ENCODE measurements around the gene PAQR5.

Gene PAQR5

GRCh38 chr15:69413822-69414700 is 115.3 kb downstream of the PAQR5 start, which contains the start of gene KIF23:
Gene KIF23, plus strand, starts transcription at chr15:69414349. Its CDS starts 117 bp downstream, at chr15:69414466.
- CTCF ChIA-PET: no interaction called here
- H3K4me1 Mint-ChIP-seq: peaks cover 36% of the 10 kb centered on the region
- DNase-seq: peak; percentile 97
- H3K9me3 Mint-ChIP-seq: no peaks in the 10 kb centered on the region
- peak within 1 kb of the TSS; percentile 87 for H3K27ac Mint-ChIP-seq
- peaks cover 10% of the 10 kb centered on the region for H3K27me3 Mint-ChIP-seq
- peaks cover 18% of the 10 kb centered on the region for H3K36me3 Mint-ChIP-seq
- H3K4me3 Mint-ChIP-seq: peak within 1 kb of the TSS; percentile 86

GRCh38 chr15:69414701-69415167 is 116.0 kb downstream of the PAQR5 start:
- Mint-ChIP-seq H3K4me1 (peaks cover 41% of the 10 kb centered on the region), H3K9me3 (no peaks in the 10 kb centered on the region), H3K27me3 (peaks cover 10% of the 10 kb centered on the region), H3K4me3 (peak overlapping the region; percentile 86), H3K36me3 (peaks cover 24% of the 10 kb centered on the region), H3K27ac (no peak overlapping the region)
- CTCF ChIA-PET: no interaction called here
- DNase-seq: peak; percentile 48

- H3K27me3 Mint-ChIP-seq: peaks cover 10% of the 10 kb centered on the region
- no peak for DNase-seq
- CTCF ChIA-PET: no interaction called here
- H3K4me3 Mint-ChIP-seq: peak overlapping the region; percentile 86
- H3K27ac Mint-ChIP-seq: no peak overlapping the region
- peaks cover 41% of the 10 kb centered on the region for H3K4me1 Mint-ChIP-seq
- H3K9me3 Mint-ChIP-seq: no peaks in the 10 kb centered on the region
- H3K36me3 Mint-ChIP-seq: peaks cover 27% of the 10 kb centered on the region
These were observed 116.7 kb downstream of the PAQR5 start for GRCh38 chr15:69415381-69415780.

DNA sequence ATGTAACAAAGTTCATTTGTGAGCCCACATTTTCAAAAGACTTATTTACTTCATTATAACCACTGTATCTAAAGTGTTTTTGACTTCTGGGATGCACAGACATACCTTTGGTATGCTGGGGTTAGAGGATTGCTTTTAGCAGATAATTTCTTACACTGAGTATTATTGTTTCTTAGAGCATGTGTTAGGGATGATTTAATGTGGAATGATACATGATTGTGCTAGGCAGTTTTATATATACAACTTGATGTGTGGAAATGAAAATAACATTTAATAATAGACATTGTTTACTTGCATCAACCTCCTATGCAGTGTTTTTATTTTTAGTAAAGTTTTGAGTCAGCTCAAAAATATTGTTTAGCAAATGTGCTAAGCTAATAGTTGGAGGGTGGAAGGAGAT is 118.9 kb downstream of the PAQR5 start:
- Mint-ChIP-seq H3K9me3 (no peaks in the 10 kb centered on the region), H3K4me3 (no peak overlapping the region), H3K4me1 (peaks cover 41% of the 10 kb centered on the region), H3K27me3 (peaks cover 10% of the 10 kb centered on the region), H3K27ac (no peak overlapping the region), H3K36me3 (peaks cover 37% of the 10 kb centered on the region)
- CTCF ChIA-PET: interaction anchor here (0.9 to 1.0 kb wide), 2 partner anchors 23 to 45 kb away, joined by 3 read pairs; no protein-coding TSS in a partner anchor
- no peak for DNase-seq

GRCh38 chr15:69421498-69421897 is 122.8 kb downstream of the PAQR5 start:
- Mint-ChIP-seq H3K4me3 (no peak overlapping the region), H3K9me3 (no peaks in the 10 kb centered on the region), H3K27me3 (no peaks in the 10 kb centered on the region), H3K27ac (no peak overlapping the region), H3K36me3 (peaks cover 64% of the 10 kb centered on the region), H3K4me1 (peaks cover 18% of the 10 kb centered on the region)
- CTCF ChIA-PET: no interaction called here
- no peak for DNase-seq

DNA sequence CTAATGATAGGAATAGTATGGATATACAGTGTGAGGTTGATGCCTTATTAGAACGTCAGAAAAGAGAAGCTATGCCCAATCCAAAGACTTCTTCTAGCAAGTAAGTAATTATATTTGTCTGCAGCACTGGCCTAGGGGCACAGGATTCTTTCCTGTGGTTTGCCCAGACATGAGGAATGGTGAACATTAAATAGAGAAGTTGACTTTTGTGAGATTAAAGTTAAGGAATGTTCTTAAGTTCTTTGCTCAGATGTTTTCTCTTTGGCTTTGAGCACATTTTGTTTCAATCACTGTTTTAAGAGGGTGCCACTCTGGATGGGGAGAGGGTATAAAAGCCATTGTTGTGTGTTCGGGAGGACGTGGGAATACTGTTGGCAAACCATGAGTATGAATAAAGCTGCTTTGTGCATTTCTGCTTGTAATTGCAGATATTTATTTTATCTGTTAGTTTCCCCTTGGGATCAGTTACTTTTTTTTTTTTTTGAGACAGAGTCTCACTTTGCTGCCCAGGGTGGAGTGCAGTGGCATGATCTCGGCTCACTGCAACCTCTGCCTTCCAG is 123.7 kb downstream of the PAQR5 start:
- no peaks in the 10 kb centered on the region for H3K27me3 Mint-ChIP-seq
- CTCF ChIA-PET: interaction anchor here (0.7 kb wide), 1 partner anchor 18 kb away, joined by 4 read pairs; no protein-coding TSS in a partner anchor
- no peak overlapping the region for H3K27ac Mint-ChIP-seq
- peaks cover 13% of the 10 kb centered on the region for H3K4me1 Mint-ChIP-seq
- no peak for DNase-seq
- H3K36me3 Mint-ChIP-seq: peaks cover 65% of the 10 kb centered on the region
- H3K4me3 Mint-ChIP-seq: no peak overlapping the region
- no peaks in the 10 kb centered on the region for H3K9me3 Mint-ChIP-seq

DNA sequence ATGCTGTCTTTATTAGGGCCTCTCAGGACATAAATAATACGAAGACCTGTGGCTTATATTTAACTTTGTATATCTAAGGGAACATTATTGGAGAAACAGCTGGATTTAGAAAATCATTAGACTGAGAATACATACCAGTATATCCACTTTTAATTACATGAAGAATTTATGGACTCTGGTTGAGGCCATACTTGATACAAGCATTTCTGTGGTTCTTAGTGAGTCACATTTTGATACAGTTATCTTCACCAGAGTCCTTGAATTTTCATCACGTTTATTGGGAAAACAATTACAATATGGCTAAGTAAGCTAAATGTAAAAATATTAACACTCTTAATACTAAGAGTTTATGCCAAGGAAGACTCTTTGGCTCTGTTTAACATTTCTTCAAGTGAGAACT is 125.3 kb downstream of the PAQR5 start:
- Mint-ChIP-seq H3K4me3 (no peak overlapping the region), H3K4me1 (peaks cover 5% of the 10 kb centered on the region), H3K27me3 (no peaks in the 10 kb centered on the region), H3K27ac (no peak overlapping the region), H3K9me3 (no peaks in the 10 kb centered on the region), H3K36me3 (peaks cover 61% of the 10 kb centered on the region)
- CTCF ChIA-PET: no interaction called here
- no peak for DNase-seq

DNA sequence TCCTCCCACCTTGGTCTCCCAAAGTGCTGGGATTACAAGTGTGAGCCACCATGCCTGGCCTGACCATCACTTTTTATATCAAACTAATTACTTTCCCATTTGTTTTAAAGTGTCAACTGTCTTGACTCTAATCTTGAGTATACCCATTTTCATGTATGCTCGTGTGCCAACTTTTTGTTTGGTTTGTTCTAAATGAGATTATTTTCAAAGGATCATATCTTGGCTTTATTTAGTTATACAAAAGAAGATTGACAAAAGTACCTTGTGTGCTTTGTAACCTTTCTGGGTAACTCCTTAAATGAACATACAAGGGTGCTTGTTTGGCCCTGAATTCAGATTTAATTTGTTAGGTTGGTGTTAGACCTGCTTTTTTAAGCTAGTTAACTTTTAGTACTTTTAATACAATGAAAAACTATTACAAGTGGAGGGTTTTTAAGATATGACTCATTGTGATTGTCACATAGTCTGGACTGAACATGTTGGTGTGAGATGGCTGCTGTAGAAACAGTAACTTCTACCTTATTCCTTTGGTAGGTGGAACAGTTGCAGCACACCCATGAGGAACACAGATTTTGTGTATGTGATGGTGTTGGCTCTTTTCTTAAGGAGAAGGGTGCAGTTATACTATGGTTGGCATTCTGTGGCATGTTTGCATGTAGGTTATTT is 126.2 kb downstream of the PAQR5 start:
- H3K4me3 Mint-ChIP-seq: no peak overlapping the region
- H3K27me3 Mint-ChIP-seq: no peaks in the 10 kb centered on the region
- no peak overlapping the region for H3K27ac Mint-ChIP-seq
- no peak for DNase-seq
- CTCF ChIA-PET: interaction anchor here (1.6 kb wide), 1 partner anchor 13 kb away, joined by 3 read pairs; no protein-coding TSS in a partner anchor
- H3K4me1 Mint-ChIP-seq: no peaks in the 10 kb centered on the region
- H3K9me3 Mint-ChIP-seq: no peaks in the 10 kb centered on the region
- peaks cover 59% of the 10 kb centered on the region for H3K36me3 Mint-ChIP-seq

GRCh38 chr15:69433831-69434230 is 135.1 kb downstream of the PAQR5 start:
- DNase-seq: no peak
- Mint-ChIP-seq H3K4me1 (no peaks in the 10 kb centered on the region), H3K36me3 (peaks cover 73% of the 10 kb centered on the region), H3K27me3 (no peaks in the 10 kb centered on the region), H3K9me3 (no peaks in the 10 kb centered on the region), H3K4me3 (no peak overlapping the region), H3K27ac (no peak overlapping the region)
- CTCF ChIA-PET: no interaction called here

DNA sequence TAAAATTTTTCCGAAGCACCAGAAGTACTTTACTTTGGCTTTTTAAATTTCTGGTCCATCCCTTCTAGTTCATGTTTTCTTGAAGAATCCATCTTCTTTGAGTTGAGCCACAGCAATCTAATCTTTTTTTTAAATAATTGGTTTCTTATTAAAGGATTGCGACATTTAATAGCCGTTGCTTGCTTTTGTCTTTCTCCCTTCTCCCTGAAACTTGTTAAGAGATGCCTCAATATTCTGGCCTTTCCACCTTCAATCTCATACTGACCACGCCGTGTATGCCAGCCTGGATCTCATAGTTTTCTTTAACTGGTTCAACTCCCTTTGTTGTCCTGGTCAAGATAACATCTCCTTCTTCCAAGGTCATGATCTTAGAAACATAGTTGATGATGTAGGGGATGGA is 135.5 kb downstream of the PAQR5 start:
- H3K4me3 Mint-ChIP-seq: no peak overlapping the region
- CTCF ChIA-PET: no interaction called here
- no peaks in the 10 kb centered on the region for H3K9me3 Mint-ChIP-seq
- H3K27me3 Mint-ChIP-seq: no peaks in the 10 kb centered on the region
- no peak for DNase-seq
- H3K27ac Mint-ChIP-seq: no peak overlapping the region
- no peaks in the 10 kb centered on the region for H3K4me1 Mint-ChIP-seq
- H3K36me3 Mint-ChIP-seq: peaks cover 70% of the 10 kb centered on the region

DNA sequence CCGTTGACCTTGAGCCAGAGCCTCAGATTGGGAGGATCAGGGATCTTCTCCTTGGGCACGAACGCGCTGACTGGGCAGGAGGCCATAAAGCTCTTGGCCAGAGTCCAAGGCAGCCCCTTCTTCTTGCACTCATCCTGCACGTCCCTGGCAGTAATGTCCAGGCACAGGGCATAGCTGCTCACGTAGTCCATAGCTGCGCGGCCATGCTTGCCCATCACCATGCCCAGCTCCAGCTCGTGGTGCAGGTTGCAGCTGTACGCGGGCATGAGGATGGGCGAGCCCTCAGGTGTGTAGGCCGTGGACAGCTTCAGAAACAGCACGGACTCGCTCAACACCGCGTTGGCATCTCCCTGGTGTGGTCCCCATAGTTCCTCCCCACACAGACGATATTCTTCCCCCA is 136.0 kb downstream of the PAQR5 start:
- no peak for DNase-seq
- CTCF ChIA-PET: no interaction called here
- Mint-ChIP-seq H3K36me3 (peaks cover 72% of the 10 kb centered on the region), H3K4me1 (no peaks in the 10 kb centered on the region), H3K27me3 (no peaks in the 10 kb centered on the region), H3K9me3 (no peaks in the 10 kb centered on the region), H3K27ac (no peak overlapping the region), H3K4me3 (no peak overlapping the region)

GRCh38 chr15:69435985-69436384 is 137.3 kb downstream of the PAQR5 start:
- H3K4me1 Mint-ChIP-seq: no peaks in the 10 kb centered on the region
- no peak overlapping the region for H3K27ac Mint-ChIP-seq
- peaks cover 72% of the 10 kb centered on the region for H3K36me3 Mint-ChIP-seq
- H3K9me3 Mint-ChIP-seq: no peaks in the 10 kb centered on the region
- H3K27me3 Mint-ChIP-seq: no peaks in the 10 kb centered on the region
- no peak for DNase-seq
- H3K4me3 Mint-ChIP-seq: no peak overlapping the region
- CTCF ChIA-PET: no interaction called here

DNA sequence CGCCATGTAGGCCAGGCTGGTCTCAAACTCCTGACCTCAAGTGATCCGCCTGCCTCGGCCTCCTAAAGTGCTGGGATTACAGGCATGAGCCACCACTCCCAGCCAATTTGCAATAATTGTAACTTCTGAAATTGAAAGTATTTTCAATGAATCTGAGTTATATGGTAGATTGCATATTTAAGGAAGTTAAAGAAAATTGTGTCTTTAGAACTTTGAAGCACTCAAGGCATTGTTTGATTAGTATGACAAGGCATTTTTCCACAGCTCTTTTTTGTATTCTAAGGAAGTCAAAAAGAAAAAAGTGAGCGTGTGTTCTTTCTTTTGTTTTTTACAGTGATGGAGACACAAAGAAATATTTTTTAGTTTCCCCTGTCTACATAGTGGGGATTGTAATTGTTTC is 138.2 kb downstream of the PAQR5 start:
- no peaks in the 10 kb centered on the region for H3K4me1 Mint-ChIP-seq
- no peak overlapping the region for H3K4me3 Mint-ChIP-seq
- no peak for DNase-seq
- no peaks in the 10 kb centered on the region for H3K27me3 Mint-ChIP-seq
- peak overlapping the region; percentile 11 for H3K27ac Mint-ChIP-seq
- H3K36me3 Mint-ChIP-seq: peaks cover 70% of the 10 kb centered on the region
- no peaks in the 10 kb centered on the region for H3K9me3 Mint-ChIP-seq
- CTCF ChIA-PET: no interaction called here

DNA sequence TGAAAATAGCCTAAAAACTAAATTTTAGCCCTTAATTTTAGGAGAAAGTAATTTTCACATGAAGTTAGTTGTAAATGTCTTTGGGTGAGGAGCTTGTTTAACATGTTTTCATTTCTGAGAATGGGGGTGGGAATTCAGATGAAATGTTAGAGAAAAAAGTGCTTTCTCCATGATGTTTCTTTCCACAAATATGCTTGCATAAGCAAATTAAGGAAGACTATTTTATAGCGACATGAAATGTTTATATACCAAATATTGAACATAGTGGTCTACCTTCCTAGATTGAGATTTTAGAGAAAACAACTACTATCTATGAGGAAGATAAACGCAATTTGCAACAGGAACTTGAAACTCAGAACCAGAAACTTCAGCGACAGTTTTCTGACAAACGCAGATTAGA is 140.9 kb downstream of the PAQR5 start:
- Mint-ChIP-seq H3K27ac (no peak overlapping the region), H3K4me1 (peaks cover 16% of the 10 kb centered on the region), H3K4me3 (no peak overlapping the region), H3K9me3 (no peaks in the 10 kb centered on the region), H3K36me3 (peaks cover 71% of the 10 kb centered on the region), H3K27me3 (no peaks in the 10 kb centered on the region)
- DNase-seq: no peak
- CTCF ChIA-PET: interaction anchor here (1.1 kb wide), 1 partner anchor 23 kb away, joined by 5 read pairs; no protein-coding TSS in a partner anchor
